ENCODE measurements around the gene GRID2. TPM values are rescaled to one million over a fixed set of nuclear protein-coding genes. Genes with fewer than 3 reads are reported as not detected.

The GRID2 gene
- total and polyA plus RNA-seq, 2 of the 4 experiments (the other 2 are of a cell fraction), result under 0.01 TPM; not detected in 1

GRCh38 chr4:93355411-93355810 is 1051.6 kb downstream of the GRID2 start:
- WGBS, 2 experiments (ENCODE audit: extremely low coverage in 2 of 2, insufficient read length in 1 of 2), result no CpG with 5 or more reads among the region's 4 CpGs
- no peaks in the 10 kb centered on the region for H4K20me1 ChIP-seq (ENCODE audit: insufficient read depth, low read length)
- no peak overlapping the region for H3K23ac ChIP-seq (ENCODE audit: low read depth, low read length)
- H2BK120ac ChIP-seq (ENCODE audit: low read depth, low read length), result no peak overlapping the region
- H3K9me1 ChIP-seq (ENCODE audit: insufficient read depth, low read length), result no peaks in the 10 kb centered on the region
- no peak overlapping the region for H3K4ac ChIP-seq (ENCODE audit: low read depth, low read length)
- H2AK9ac ChIP-seq (replicated peaks; ENCODE audit: low read depth, low read length, poor library complexity), result no peak overlapping the region
- ChIA-PET CTCF (interaction anchor here (0.5 to 0.6 kb wide), 2 partner anchors 9 to 248 kb away, joined by 3 read pairs; no protein-coding TSS in a partner anchor), POLR2A (ENCODE audit: unreplicated experiment) (no interaction called here)
- TF ChIP-seq SMC3 (IDR thresholded peaks at IDR 0.05; ENCODE audit: low read depth, low read length), result no peak
- no peak for TF ChIP-seq MAFK (IDR thresholded peaks at IDR 0.05; ENCODE audit: low read depth, low read length)
- no peak for TF ChIP-seq RCOR1 (IDR thresholded peaks at IDR 0.05; ENCODE audit: insufficient replicate concordance, low read length)
- TF ChIP-seq FOS (IDR thresholded peaks at IDR 0.05; ENCODE audit: low read depth, low read length), result no peak
- H4K5ac ChIP-seq (ENCODE audit: low read depth, low read length), result no peak overlapping the region
- no peak overlapping the region for H4K91ac ChIP-seq (ENCODE audit: insufficient read depth, low read depth, low read length)
- H3K36me3 ChIP-seq (ENCODE audit: control insufficient read depth, insufficient read depth, low read length), result no peaks in the 10 kb centered on the region
- H2BK15ac ChIP-seq (ENCODE audit: low read depth, low read length), result no peak overlapping the region
- DNase-seq, result no peak
- no peak overlapping the region for H2BK20ac ChIP-seq (ENCODE audit: low read depth, low read length)
- dilution Hi-C loops (cut with HindIII; ENCODE audit: low sequenced_read_pairs, unreplicated experiment), result no loop called here
- H3K18ac ChIP-seq (ENCODE audit: low read depth, low read length), result no peak overlapping the region
- H4K8ac ChIP-seq (ENCODE audit: low read depth in 2 of 2, low read length in 2 of 2), result no peak overlapping the region
- H3K4me3 ChIP-seq (ENCODE audit: insufficient read depth, low read depth, low read length), result no peak overlapping the region
- no TSS peak for BruUV-seq (replicated peaks)
- no peak overlapping the region for H2BK5ac ChIP-seq (ENCODE audit: low read depth, low read length, poor library complexity, severe bottlenecking)
- no peak overlapping the region for H3K14ac ChIP-seq (replicated peaks; ENCODE audit: low read depth, low read length)
- H3K27ac ChIP-seq (ENCODE audit: insufficient read depth, low read length), result no peak overlapping the region
- H3K4me2 ChIP-seq (ENCODE audit: low read depth, low read length), result no peak overlapping the region
- no peak overlapping the region for H3K56ac ChIP-seq (ENCODE audit: extremely low read depth, insufficient read depth, low read length)
- H3K27me3 ChIP-seq (ENCODE audit: control insufficient read depth, insufficient read depth, low read length), result no peaks in the 10 kb centered on the region
- no peaks in the 10 kb centered on the region for H3K9me3 ChIP-seq (ENCODE audit: control insufficient read depth, insufficient read depth, low read length)
- no peaks in the 10 kb centered on the region for H3K4me1 ChIP-seq (ENCODE audit: control insufficient read depth, insufficient read depth, low read length)
- no peaks in the 10 kb centered on the region for H3K79me1 ChIP-seq (ENCODE audit: low read depth in 1 of 2, low read length in 2 of 2)
- in situ Hi-C loops (cut with MboI; ENCODE audit: low sequenced_read_pairs), result no loop called here
- H2AK5ac ChIP-seq (ENCODE audit: low read depth, low read length), result no peak overlapping the region
- ATAC-seq (ENCODE audit: low read depth), result no peak
- intact Hi-C loops (cut with micrococcal nuclease), result no loop called here
- H2AFZ ChIP-seq (replicated peaks; ENCODE audit: low read length, poor library complexity), result no peak overlapping the region
- H3K9ac ChIP-seq (ENCODE audit: low read depth, low read length), result no peak overlapping the region
